ENCODE data around the gene LDHA.

Gene LDHA

GRCh38 chr11:18394275-18394927, at the start of gene LDHA:
LDHA (plus strand) TSS chr11:18394563; CDS start chr11:18396843, 2,280 bp downstream.
- H3K9me3 ChIP-seq (ENCODE audit: insufficient read depth, low read length) = no peaks in the 10 kb centered on the region
- H3K36me3 ChIP-seq (ENCODE audit: insufficient read depth, insufficient read length, low read length) = peaks cover 40% of the 10 kb centered on the region
- peaks cover 3% of the 10 kb centered on the region for H3K4me1 ChIP-seq (ENCODE audit: insufficient read depth, insufficient read length)
- H3K4me3 ChIP-seq (ENCODE audit: insufficient read length, low read depth) = peak within 1 kb of the TSS; percentile 74
- H3K27me3 ChIP-seq (ENCODE audit: insufficient read depth, insufficient read length) = no peaks in the 10 kb centered on the region
- DNase-seq (ENCODE audit: low read depth, low spot score) = peak; percentile 35
- peak within 1 kb of the TSS; percentile 92 for H3K9ac ChIP-seq (ENCODE audit: insufficient read length, low read depth)
- TF ChIP-seq SUZ12 (IDR thresholded peaks at IDR 0.05; ENCODE audit: extremely low read depth, insufficient read depth, insufficient read length) (no peak), ZNF274 (IDR thresholded peaks at IDR 0.05; ENCODE audit: low read depth, low read length) (no peak), YY1 (IDR thresholded peaks at IDR 0.05; ENCODE audit: insufficient read depth, insufficient read length) (no peak)

GRCh38 chr11:18347471-18348125, 46.8 kb upstream of the LDHA start:
- peaks cover 50% of the 10 kb centered on the region for H3K36me3 ChIP-seq (ENCODE audit: insufficient read depth, insufficient read length, low read length)
- no peak for DNase-seq (ENCODE audit: low read depth, low spot score)

GRCh38 chr11:18352581-18352980, 41.8 kb upstream of the LDHA start:
- Histone ChIP-seq H3K27me3 (ENCODE audit: insufficient read depth, insufficient read length) (no peaks in the 10 kb centered on the region), H3K4me1 (ENCODE audit: insufficient read depth, insufficient read length) (no peaks in the 10 kb centered on the region), H3K9me3 (ENCODE audit: insufficient read depth, low read length) (no peaks in the 10 kb centered on the region), H3K4me3 (ENCODE audit: insufficient read length, low read depth) (no peak overlapping the region), H3K36me3 (ENCODE audit: insufficient read depth, insufficient read length, low read length) (peaks cover 54% of the 10 kb centered on the region), H3K9ac (ENCODE audit: insufficient read length, low read depth) (no peak overlapping the region)
- DNase-seq (ENCODE audit: low read depth, low spot score) = no peak
- TF ChIP-seq SUZ12 (IDR thresholded peaks at IDR 0.05; ENCODE audit: extremely low read depth, insufficient read depth, insufficient read length) (no peak), ZNF274 (IDR thresholded peaks at IDR 0.05; ENCODE audit: low read depth, low read length) (no peak), YY1 (IDR thresholded peaks at IDR 0.05; ENCODE audit: insufficient read depth, insufficient read length) (no peak)

More at GRCh38 chr11:18347471-18348125, 46.8 kb upstream of the LDHA start:
- TF ChIP-seq SUZ12 (IDR thresholded peaks at IDR 0.05; ENCODE audit: extremely low read depth, insufficient read depth, insufficient read length) (no peak), ZNF274 (IDR thresholded peaks at IDR 0.05; ENCODE audit: low read depth, low read length) (no peak)
- Histone ChIP-seq H3K9me3 (ENCODE audit: insufficient read depth, low read length) (no peaks in the 10 kb centered on the region), H3K4me1 (ENCODE audit: insufficient read depth, insufficient read length) (no peaks in the 10 kb centered on the region), H3K27me3 (ENCODE audit: insufficient read depth, insufficient read length) (no peaks in the 10 kb centered on the region), H3K4me3 (ENCODE audit: insufficient read length, low read depth) (no peak overlapping the region), H3K9ac (ENCODE audit: insufficient read length, low read depth) (no peak overlapping the region)

GRCh38 chr11:18358646-18359045, 35.7 kb upstream of the LDHA start:
- Histone ChIP-seq H3K9ac (ENCODE audit: insufficient read length, low read depth) (no peak overlapping the region), H3K36me3 (ENCODE audit: insufficient read depth, insufficient read length, low read length) (peaks cover 64% of the 10 kb centered on the region), H3K27me3 (ENCODE audit: insufficient read depth, insufficient read length) (no peaks in the 10 kb centered on the region), H3K4me1 (ENCODE audit: insufficient read depth, insufficient read length) (no peaks in the 10 kb centered on the region), H3K4me3 (ENCODE audit: insufficient read length, low read depth) (no peak overlapping the region), H3K9me3 (ENCODE audit: insufficient read depth, low read length) (no peaks in the 10 kb centered on the region)
- TF ChIP-seq YY1 (IDR thresholded peaks at IDR 0.05; ENCODE audit: insufficient read depth, insufficient read length) (no peak), ZNF274 (IDR thresholded peaks at IDR 0.05; ENCODE audit: low read depth, low read length) (no peak), SUZ12 (IDR thresholded peaks at IDR 0.05; ENCODE audit: extremely low read depth, insufficient read depth, insufficient read length) (no peak)
- DNase-seq (ENCODE audit: low read depth, low spot score) = no peak

GRCh38 chr11:18361154-18361553, 33.2 kb upstream of the LDHA start:
- peaks cover 70% of the 10 kb centered on the region for H3K36me3 ChIP-seq (ENCODE audit: insufficient read depth, insufficient read length, low read length)
- no peak for TF ChIP-seq YY1 (IDR thresholded peaks at IDR 0.05; ENCODE audit: insufficient read depth, insufficient read length)
- TF ChIP-seq ZNF274 (IDR thresholded peaks at IDR 0.05; ENCODE audit: low read depth, low read length) = no peak
- TF ChIP-seq SUZ12 (IDR thresholded peaks at IDR 0.05; ENCODE audit: extremely low read depth, insufficient read depth, insufficient read length) = no peak

GRCh38 chr11:18364495-18365073, 29.8 kb upstream of the LDHA start:
- Histone ChIP-seq H3K36me3 (ENCODE audit: insufficient read depth, insufficient read length, low read length) (peaks cover 54% of the 10 kb centered on the region), H3K4me3 (ENCODE audit: insufficient read length, low read depth) (no peak overlapping the region), H3K9ac (ENCODE audit: insufficient read length, low read depth) (no peak overlapping the region), H3K4me1 (ENCODE audit: insufficient read depth, insufficient read length) (no peaks in the 10 kb centered on the region), H3K9me3 (ENCODE audit: insufficient read depth, low read length) (no peaks in the 10 kb centered on the region), H3K27me3 (ENCODE audit: insufficient read depth, insufficient read length) (no peaks in the 10 kb centered on the region)
- DNase-seq (ENCODE audit: low read depth, low spot score) = no peak
- no peak for TF ChIP-seq SUZ12 (IDR thresholded peaks at IDR 0.05; ENCODE audit: extremely low read depth, insufficient read depth, insufficient read length)
- no peak for TF ChIP-seq ZNF274 (IDR thresholded peaks at IDR 0.05; ENCODE audit: low read depth, low read length)
- TF ChIP-seq YY1 (IDR thresholded peaks at IDR 0.05; ENCODE audit: insufficient read depth, insufficient read length) = no peak

More at GRCh38 chr11:18361154-18361553, 33.2 kb upstream of the LDHA start:
- DNase-seq (ENCODE audit: low read depth, low spot score) = no peak
- Histone ChIP-seq H3K27me3 (ENCODE audit: insufficient read depth, insufficient read length) (no peaks in the 10 kb centered on the region), H3K9ac (ENCODE audit: insufficient read length, low read depth) (no peak overlapping the region), H3K9me3 (ENCODE audit: insufficient read depth, low read length) (no peaks in the 10 kb centered on the region), H3K4me1 (ENCODE audit: insufficient read depth, insufficient read length) (no peaks in the 10 kb centered on the region), H3K4me3 (ENCODE audit: insufficient read length, low read depth) (no peak overlapping the region)

GRCh38 chr11:18365741-18366140, 28.6 kb upstream of the LDHA start:
- peaks cover 51% of the 10 kb centered on the region for H3K36me3 ChIP-seq (ENCODE audit: insufficient read depth, insufficient read length, low read length)
- no peak for TF ChIP-seq ZNF274 (IDR thresholded peaks at IDR 0.05; ENCODE audit: low read depth, low read length)
- TF ChIP-seq SUZ12 (IDR thresholded peaks at IDR 0.05; ENCODE audit: extremely low read depth, insufficient read depth, insufficient read length) = no peak
- TF ChIP-seq YY1 (IDR thresholded peaks at IDR 0.05; ENCODE audit: insufficient read depth, insufficient read length) = no peak

More at GRCh38 chr11:18365741-18366140, 28.6 kb upstream of the LDHA start:
- Histone ChIP-seq H3K4me3 (ENCODE audit: insufficient read length, low read depth) (no peak overlapping the region), H3K27me3 (ENCODE audit: insufficient read depth, insufficient read length) (no peaks in the 10 kb centered on the region), H3K9ac (ENCODE audit: insufficient read length, low read depth) (no peak overlapping the region), H3K4me1 (ENCODE audit: insufficient read depth, insufficient read length) (no peaks in the 10 kb centered on the region), H3K9me3 (ENCODE audit: insufficient read depth, low read length) (no peaks in the 10 kb centered on the region)
- no peak for DNase-seq (ENCODE audit: low read depth, low spot score)

Measured in NT2/D1 (cell line).